Measurements from ENCODE around the gene PLS1.

DNA sequence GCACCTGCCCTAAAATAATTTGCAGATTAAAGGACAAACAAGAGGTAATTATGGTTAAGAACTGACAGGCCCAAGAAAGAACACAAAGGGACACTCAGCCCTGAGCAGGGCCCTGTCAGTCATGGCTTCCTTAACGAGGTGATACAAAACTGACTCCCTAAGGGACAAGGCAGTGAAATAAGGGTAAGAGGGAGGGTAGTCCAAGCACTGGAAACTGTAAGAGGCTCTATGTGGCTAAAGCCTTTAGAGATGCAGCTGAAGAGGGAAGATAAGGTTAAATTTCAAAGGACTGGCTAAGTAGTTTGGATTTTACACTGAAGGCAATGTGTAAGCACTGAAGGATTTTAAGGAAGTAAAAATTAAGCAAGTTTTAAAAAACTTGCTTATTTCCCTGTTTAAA lies 21.5 kb upstream of the PLS1 start:
- TF ChIP-seq EZH2 (IDR thresholded peaks at IDR 0.05; ENCODE audit: insufficient read depth, poor library complexity, severe bottlenecking), result no peak
- no peak for TF ChIP-seq EZH2phosphoT487 (IDR thresholded peaks at IDR 0.05; ENCODE audit: insufficient read depth, low read depth)
